HG03575 (cell line): Measurements from ENCODE around the gene MC4R.
"Not testable (repeated sequence)": the region's sequence is repeated elsewhere in the genome, so short reads cannot be mapped to it uniquely, and the experiment has no call there.

ENCODE experiments used
- ATAC-seq: cut with Tn5 transposase; IDR thresholded peaks from one replicate; pipeline ENCODE4 v1.9.1; 2021; ENCODE audit not compliant: unreplicated experiment, insufficient number of reproducible peaks, low FRiP score; ENCODE audit errors: extremely low read depth

The MC4R gene

GRCh38 chr18:60372596-60372995 is at the start of gene MC4R:
MC4R (minus strand) TSS chr18:60372775; CDS start chr18:60372349, 426 bp downstream.
- ATAC-seq: no peak

- not testable (repeated sequence) for ATAC-seq
Measured at GRCh38 chr18:60422306-60422705, 49.7 kb upstream of the MC4R start.

- no peak for ATAC-seq
Measured at GRCh38 chr18:60421356-60422118, 49.0 kb upstream of the MC4R start.

- no peak for ATAC-seq
Measured at GRCh38 chr18:60417946-60418345, 45.4 kb upstream of the MC4R start.

- ATAC-seq: no peak
Measured at GRCh38 chr18:60413944-60414547, 41.5 kb upstream of the MC4R start.

- no peak for ATAC-seq
Measured at GRCh38 chr18:60411715-60412114, 39.1 kb upstream of the MC4R start.

- no peak for ATAC-seq
Measured at GRCh38 chr18:60406721-60407120, 34.1 kb upstream of the MC4R start.

- ATAC-seq: no peak
Measured at GRCh38 chr18:60404486-60405085, 32.0 kb upstream of the MC4R start.

- ATAC-seq: no peak
Measured at GRCh38 chr18:60401346-60401745, 28.8 kb upstream of the MC4R start.

GRCh38 chr18:60391571-60392226 is 19.1 kb upstream of the MC4R start:
- no peak for ATAC-seq

GRCh38 chr18:60389314-60389713 is 16.7 kb upstream of the MC4R start:
- no peak for ATAC-seq

- ATAC-seq: no peak
Measured at GRCh38 chr18:60385693-60386092, 13.1 kb upstream of the MC4R start.

- ATAC-seq: no peak
Measured at GRCh38 chr18:60383893-60384292, 11.3 kb upstream of the MC4R start.

GRCh38 chr18:60377778-60378469 is 5.3 kb upstream of the MC4R start:
- no peak for ATAC-seq

- no peak for ATAC-seq
Measured at GRCh38 chr18:60372132-60372531, 443 bp downstream of the MC4R start.

- no peak for ATAC-seq
Measured at GRCh38 chr18:60358516-60358915, 14.1 kb downstream of the MC4R start.

GRCh38 chr18:60350941-60351340 is 21.6 kb downstream of the MC4R start:
- ATAC-seq: no peak

GRCh38 chr18:60350150-60350549 is 22.4 kb downstream of the MC4R start:
- no peak for ATAC-seq

GRCh38 chr18:60347526-60348045 is 25.0 kb downstream of the MC4R start:
- ATAC-seq: no peak
